ENCODE results near the gene APC2.
"Not testable (repeated sequence)": the region's sequence is repeated elsewhere in the genome, so short reads cannot be mapped to it uniquely, and the experiment has no call there.

The APC2 gene

GRCh38 chr19:1471010-1471514 lies 21.1 kb downstream of the APC2 start:
- no peaks in the 10 kb centered on the region for H3K27me3 Mint-ChIP-seq
- no peaks in the 10 kb centered on the region for H3K36me3 Mint-ChIP-seq
- peak overlapping the region; percentile 59 for H3K4me3 Mint-ChIP-seq
- peaks cover 10% of the 10 kb centered on the region for H3K4me1 Mint-ChIP-seq (ENCODE audit: low read depth)
- H3K9me3 Mint-ChIP-seq (ENCODE audit: low read depth) = no peaks in the 10 kb centered on the region
- no peak overlapping the region for H3K27ac Mint-ChIP-seq

GRCh38 chr19:1471515-1472160 lies 21.7 kb downstream of the APC2 start:
- Mint-ChIP-seq H3K27ac (no peak overlapping the region), H3K36me3 (no peaks in the 10 kb centered on the region)

GRCh38 chr19:1472231-1473084 lies 22.5 kb downstream of the APC2 start:
- Mint-ChIP-seq H3K4me1 (ENCODE audit: low read depth) (peaks cover 14% of the 10 kb centered on the region), H3K9me3 (ENCODE audit: low read depth) (no peaks in the 10 kb centered on the region), H3K4me3 (no peak overlapping the region), H3K36me3 (no peaks in the 10 kb centered on the region), H3K27me3 (no peaks in the 10 kb centered on the region), H3K27ac (no peak overlapping the region)

More at GRCh38 chr19:1471515-1472160, 21.7 kb downstream of the APC2 start:
- Mint-ChIP-seq H3K9me3 (ENCODE audit: low read depth) (no peaks in the 10 kb centered on the region), H3K4me3 (no peak overlapping the region), H3K27me3 (no peaks in the 10 kb centered on the region), H3K4me1 (ENCODE audit: low read depth) (peaks cover 10% of the 10 kb centered on the region)

- Mint-ChIP-seq H3K4me1 (ENCODE audit: low read depth) (peaks cover 15% of the 10 kb centered on the region), H3K9me3 (ENCODE audit: low read depth) (no peaks in the 10 kb centered on the region), H3K36me3 (no peaks in the 10 kb centered on the region), H3K27ac (no peak overlapping the region), H3K27me3 (no peaks in the 10 kb centered on the region), H3K4me3 (no peak overlapping the region)
These were observed 23.3 kb downstream of the APC2 start for GRCh38 chr19:1473085-1473851.

GRCh38 chr19:1474011-1474764 lies 24.3 kb downstream of the APC2 start:
- H3K27ac Mint-ChIP-seq = no peak overlapping the region
- no peak overlapping the region for H3K4me3 Mint-ChIP-seq
- no peaks in the 10 kb centered on the region for H3K27me3 Mint-ChIP-seq
- peaks cover 18% of the 10 kb centered on the region for H3K4me1 Mint-ChIP-seq (ENCODE audit: low read depth)
- H3K9me3 Mint-ChIP-seq (ENCODE audit: low read depth) = no peaks in the 10 kb centered on the region
- H3K36me3 Mint-ChIP-seq = no peaks in the 10 kb centered on the region

GRCh38 chr19:1474765-1475351 lies 24.9 kb downstream of the APC2 start:
- Mint-ChIP-seq H3K27me3 (no peaks in the 10 kb centered on the region), H3K27ac (no peak overlapping the region), H3K4me3 (no peak overlapping the region), H3K4me1 (ENCODE audit: low read depth) (peaks cover 19% of the 10 kb centered on the region), H3K9me3 (ENCODE audit: low read depth) (no peaks in the 10 kb centered on the region), H3K36me3 (no peaks in the 10 kb centered on the region)

GRCh38 chr19:1475751-1476437 lies 26.0 kb downstream of the APC2 start:
- peaks cover 17% of the 10 kb centered on the region for H3K4me1 Mint-ChIP-seq (ENCODE audit: low read depth)
- no peak overlapping the region for H3K4me3 Mint-ChIP-seq
- H3K36me3 Mint-ChIP-seq = no peaks in the 10 kb centered on the region
- no peaks in the 10 kb centered on the region for H3K9me3 Mint-ChIP-seq (ENCODE audit: low read depth)
- no peak overlapping the region for H3K27ac Mint-ChIP-seq
- no peaks in the 10 kb centered on the region for H3K27me3 Mint-ChIP-seq

- not testable (repeated sequence) for H3K27ac Mint-ChIP-seq, H3K36me3 Mint-ChIP-seq
- peak overlapping the region; percentile 54 for H3K4me3 Mint-ChIP-seq
These were observed 27.1 kb downstream of the APC2 start for GRCh38 chr19:1477056-1477455.

DNA sequence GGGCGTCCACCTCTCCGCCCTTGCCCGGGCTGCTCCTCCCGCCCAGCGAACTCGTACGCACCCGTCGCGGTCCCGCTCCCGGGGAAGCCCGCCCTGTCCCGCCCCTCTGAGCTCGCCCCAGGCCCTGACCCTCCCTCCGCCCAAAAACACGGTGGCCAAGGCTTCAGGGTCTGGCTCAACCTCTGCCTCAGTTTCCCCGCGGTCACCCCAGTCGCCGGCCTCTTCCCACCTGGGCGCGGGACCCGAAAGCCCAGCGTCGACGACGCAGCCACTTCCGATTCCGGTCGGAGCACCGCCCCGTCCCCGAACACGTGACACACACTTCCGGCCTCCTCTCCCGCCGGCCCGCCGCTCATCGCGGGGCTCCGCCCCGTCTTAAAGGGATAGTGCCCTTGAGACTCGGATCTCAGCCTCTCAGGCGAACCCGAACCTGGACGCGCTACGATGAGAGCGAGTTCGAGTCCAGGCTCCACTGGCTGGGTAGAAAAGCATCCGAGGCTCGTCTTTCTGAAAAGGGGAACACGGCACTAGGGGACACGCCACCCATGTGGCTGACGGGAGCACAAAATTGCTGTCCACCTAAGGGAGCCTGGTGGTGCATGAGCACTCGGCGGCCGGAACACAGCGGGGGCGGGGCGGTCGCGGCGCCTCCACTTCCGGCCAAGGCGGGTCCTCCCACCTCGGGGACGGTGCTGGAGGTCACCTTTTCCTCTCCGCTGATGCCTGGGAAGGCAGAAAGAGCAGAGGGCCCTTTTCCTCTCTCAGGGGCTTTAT lies 29.2 kb downstream of the APC2 start, which contains the start of gene C19orf25:
C19orf25 (minus strand) TSS at position 282 of the 774 bp plus-strand sequence. CDS start 312 bp downstream, outside the sequence.
- Mint-ChIP-seq H3K9me3 (ENCODE audit: low read depth) (no peaks in the 10 kb centered on the region), H3K4me1 (ENCODE audit: low read depth) (peaks cover 9% of the 10 kb centered on the region), H3K36me3 (no peaks in the 10 kb centered on the region), H3K27me3 (no peaks in the 10 kb centered on the region), H3K27ac (peak within 1 kb of the TSS; percentile 93), H3K4me3 (peak within 1 kb of the TSS; percentile 97)

More at GRCh38 chr19:1477056-1477455, 27.1 kb downstream of the APC2 start:
- H3K9me3 Mint-ChIP-seq (ENCODE audit: low read depth); H3K27me3 Mint-ChIP-seq: not testable (repeated sequence)
- peaks cover 12% of the 10 kb centered on the region for H3K4me1 Mint-ChIP-seq (ENCODE audit: low read depth)

- Mint-ChIP-seq H3K36me3 (no peaks in the 10 kb centered on the region), H3K4me1 (ENCODE audit: low read depth) (peaks cover 9% of the 10 kb centered on the region), H3K4me3 (no peak overlapping the region), H3K9me3 (ENCODE audit: low read depth) (no peaks in the 10 kb centered on the region), H3K27me3 (no peaks in the 10 kb centered on the region), H3K27ac (no peak overlapping the region)
These were observed 31.4 kb downstream of the APC2 start for GRCh38 chr19:1481224-1481892.

GRCh38 chr19:1481893-1482360 lies 32.0 kb downstream of the APC2 start:
- H3K4me3 Mint-ChIP-seq = no peak overlapping the region
- H3K27me3 Mint-ChIP-seq = no peaks in the 10 kb centered on the region
- H3K36me3 Mint-ChIP-seq = no peaks in the 10 kb centered on the region
- no peak overlapping the region for H3K27ac Mint-ChIP-seq
- peaks cover 9% of the 10 kb centered on the region for H3K4me1 Mint-ChIP-seq (ENCODE audit: low read depth)
- H3K9me3 Mint-ChIP-seq (ENCODE audit: low read depth) = no peaks in the 10 kb centered on the region

DNA sequence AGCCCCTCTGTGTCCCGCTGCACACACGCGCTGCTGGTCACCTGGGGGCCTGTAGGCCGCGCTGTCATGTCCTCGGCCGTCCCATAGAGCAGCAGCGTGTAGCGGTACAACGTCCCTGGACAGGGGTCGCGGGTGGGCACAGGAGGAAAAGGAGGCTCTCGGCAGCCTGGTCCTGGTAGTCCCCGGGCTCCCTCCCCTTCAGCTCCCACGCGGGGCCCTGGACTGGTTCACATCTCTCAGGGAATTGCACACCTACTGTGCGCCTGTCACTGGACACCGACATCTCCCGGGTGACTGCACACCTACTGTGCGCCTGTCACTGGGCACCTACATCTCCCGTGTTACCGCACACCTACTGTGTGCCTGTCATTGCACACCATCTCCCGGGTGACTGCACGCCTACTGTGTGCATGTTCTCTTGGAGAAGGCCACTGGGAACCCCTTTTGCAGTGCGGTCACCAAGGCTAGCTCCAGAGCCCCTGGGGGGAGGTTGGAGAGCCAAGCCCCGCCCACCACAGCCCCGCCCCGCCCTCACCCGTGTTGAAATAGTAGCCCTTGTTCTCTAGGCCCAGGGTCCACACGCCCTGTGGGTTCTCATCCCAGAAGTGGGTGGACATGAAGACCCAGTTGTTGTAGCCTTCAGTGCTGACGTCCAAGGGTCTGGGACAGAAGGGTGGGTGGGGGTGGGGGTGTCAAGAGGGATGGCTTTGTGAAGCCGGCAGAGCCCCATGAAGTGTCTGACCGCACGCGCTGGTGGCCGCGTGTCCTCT lies 32.6 kb downstream of the APC2 start:
- H3K27ac Mint-ChIP-seq = no peak overlapping the region
- H3K9me3 Mint-ChIP-seq (ENCODE audit: low read depth) = no peaks in the 10 kb centered on the region
- H3K4me1 Mint-ChIP-seq (ENCODE audit: low read depth) = peaks cover 4% of the 10 kb centered on the region
- no peaks in the 10 kb centered on the region for H3K36me3 Mint-ChIP-seq
- no peaks in the 10 kb centered on the region for H3K27me3 Mint-ChIP-seq
- no peak overlapping the region for H3K4me3 Mint-ChIP-seq

All from activated naive CD8-positive, alpha-beta T cell (primary cell).